Neuron (in vitro differentiated cells): ENCODE data around the gene RETREG3.

Experiments used
- H2AFZ ChIP-seq: one replicate; pipeline ENCODE4 v1.6.1; 2013; ENCODE audit warnings: low read depth, mild to moderate bottlenecking, inconsistent platforms, low read length, moderate library complexity
- H3K27me3 ChIP-seq: one replicate; pipeline ENCODE4 v1.6.1; 2013; ENCODE audit warnings: low read length; ENCODE audit not compliant: insufficient read depth
- H3K36me3 ChIP-seq: one replicate; pipeline ENCODE4 v1.6.1; 2013; ENCODE audit warnings: low read length; ENCODE audit not compliant: insufficient read depth
- H3K4me1 ChIP-seq: one replicate; pipeline ENCODE4 v1.6.1; 2013; ENCODE audit warnings: low read length; ENCODE audit not compliant: insufficient read depth
- H3K4me3 ChIP-seq: 2 replicates; pipeline ENCODE4 v1.5.1; 2013; ENCODE audit warnings: mild to moderate bottlenecking, low read length, moderate library complexity
- H3K9me3 ChIP-seq: one replicate; pipeline ENCODE4 v1.6.1; 2013; ENCODE audit warnings: low read length

The RETREG3 gene

DNA sequence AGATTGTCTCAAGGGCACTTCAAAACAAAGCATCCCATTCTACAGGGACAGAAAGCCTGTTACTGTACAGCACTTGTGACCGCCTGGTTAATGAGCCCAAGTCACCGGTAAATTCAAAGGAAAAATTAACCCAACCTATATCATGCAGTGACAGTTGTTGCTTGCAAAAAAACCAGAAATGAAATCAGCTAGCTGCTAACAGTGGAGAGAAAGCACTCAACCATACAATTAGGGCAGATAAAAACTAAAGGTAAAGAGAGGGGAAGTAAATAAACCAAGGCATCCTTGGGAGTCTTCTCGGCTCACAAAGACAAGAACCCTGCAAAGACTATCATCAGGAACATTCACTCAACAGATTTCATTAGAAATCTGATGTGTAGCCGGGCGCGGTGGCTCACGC is 5.9 kb downstream of the RETREG3 start:
- peaks cover 3% of the 10 kb centered on the region for H3K36me3 ChIP-seq
- peaks cover 15% of the 10 kb centered on the region for H3K4me1 ChIP-seq
- no peak overlapping the region for H2AFZ ChIP-seq
- no peak overlapping the region for H3K4me3 ChIP-seq
- no peaks in the 10 kb centered on the region for H3K27me3 ChIP-seq
- H3K9me3 ChIP-seq: no peaks in the 10 kb centered on the region

DNA sequence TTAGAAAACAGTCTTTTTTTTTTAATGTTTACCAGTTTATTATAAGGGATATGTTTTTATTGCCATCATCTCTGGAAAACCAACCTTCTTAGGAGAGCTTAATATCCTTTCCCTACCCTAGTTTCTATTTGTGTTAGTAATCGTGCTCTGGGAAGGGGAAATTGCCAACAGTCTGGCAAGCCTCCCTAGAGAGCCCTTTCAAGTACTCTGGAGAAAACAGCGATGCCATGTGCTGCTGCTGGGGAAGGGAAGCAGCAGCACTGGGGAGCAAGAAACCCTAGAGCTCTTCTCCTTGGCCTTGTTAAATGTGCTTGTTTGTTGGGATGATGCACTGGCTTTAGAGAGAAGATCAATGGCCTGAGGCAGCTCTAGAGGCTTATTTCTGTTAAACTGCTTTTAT is 10.3 kb downstream of the RETREG3 start:
- Histone ChIP-seq H3K36me3 (peaks cover 7% of the 10 kb centered on the region), H3K4me3 (no peak overlapping the region), H3K27me3 (no peaks in the 10 kb centered on the region), H3K4me1 (no peaks in the 10 kb centered on the region), H2AFZ (no peak overlapping the region), H3K9me3 (no peaks in the 10 kb centered on the region)

DNA sequence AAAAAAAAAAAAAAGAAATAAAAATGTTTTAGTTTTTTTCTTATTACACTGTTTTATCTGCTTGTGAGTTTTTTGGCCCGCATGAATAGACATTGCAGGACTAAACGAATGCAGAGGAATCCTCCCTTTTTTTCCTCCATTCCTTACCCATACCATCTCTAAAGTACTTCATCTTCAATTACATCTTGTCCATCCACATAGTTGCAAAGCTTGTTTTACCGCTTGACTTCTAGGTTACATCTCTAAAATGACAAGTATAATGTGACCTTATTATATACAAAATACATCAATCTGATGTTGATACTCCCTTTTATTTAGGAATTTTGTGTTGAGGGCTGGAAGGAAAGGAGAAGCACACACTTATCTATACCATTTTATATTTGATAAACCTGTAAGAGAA is 12.8 kb downstream of the RETREG3 start:
- Histone ChIP-seq H3K4me3 (no peak overlapping the region), H2AFZ (no peak overlapping the region), H3K4me1 (no peaks in the 10 kb centered on the region), H3K27me3 (no peaks in the 10 kb centered on the region), H3K9me3 (no peaks in the 10 kb centered on the region), H3K36me3 (peaks cover 16% of the 10 kb centered on the region)

DNA sequence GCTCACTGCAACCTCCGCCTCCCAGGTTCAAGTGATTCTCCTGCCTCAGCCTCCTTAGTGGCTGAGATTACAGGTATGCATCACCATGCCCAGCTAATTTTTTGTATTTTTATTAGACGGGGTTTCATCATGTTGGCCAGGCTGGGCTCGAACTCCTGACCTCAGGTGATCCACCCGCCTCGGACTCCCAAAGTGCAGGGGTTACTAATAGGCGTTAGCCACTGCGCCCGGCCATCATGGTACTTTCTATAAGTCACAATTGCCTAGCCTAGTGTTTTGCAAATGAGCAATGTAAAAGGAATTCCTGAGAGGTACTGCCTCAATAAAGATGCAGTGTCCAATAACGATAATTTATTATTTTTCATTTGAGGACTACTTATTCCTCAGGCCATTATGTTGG is 17.8 kb downstream of the RETREG3 start:
- no peaks in the 10 kb centered on the region for H3K9me3 ChIP-seq
- H3K27me3 ChIP-seq: no peaks in the 10 kb centered on the region
- no peak overlapping the region for H2AFZ ChIP-seq
- H3K4me3 ChIP-seq: no peak overlapping the region
- H3K4me1 ChIP-seq: no peaks in the 10 kb centered on the region
- H3K36me3 ChIP-seq: peaks cover 42% of the 10 kb centered on the region

DNA sequence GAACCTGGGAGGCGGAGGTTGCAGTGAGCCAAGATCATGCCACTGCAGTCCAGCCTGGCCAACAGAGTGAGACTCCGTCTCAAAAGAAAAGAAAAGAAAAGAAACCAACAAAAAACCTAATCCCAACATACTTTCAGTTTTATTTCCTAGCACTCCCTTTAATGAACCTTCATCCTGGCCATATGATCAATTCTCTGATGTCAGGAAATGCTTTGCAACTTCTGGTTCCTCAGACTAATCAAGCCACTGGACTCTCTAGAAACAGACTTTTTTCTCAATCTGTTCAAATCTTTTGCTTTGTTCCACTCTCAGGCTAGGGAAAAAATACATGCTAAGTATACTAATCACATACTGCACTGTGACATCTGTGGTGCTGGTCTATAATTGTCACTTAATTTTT is 18.3 kb downstream of the RETREG3 start:
- no peaks in the 10 kb centered on the region for H3K4me1 ChIP-seq
- no peaks in the 10 kb centered on the region for H3K9me3 ChIP-seq
- no peak overlapping the region for H3K4me3 ChIP-seq
- H3K36me3 ChIP-seq: peaks cover 46% of the 10 kb centered on the region
- no peak overlapping the region for H2AFZ ChIP-seq
- H3K27me3 ChIP-seq: no peaks in the 10 kb centered on the region

DNA sequence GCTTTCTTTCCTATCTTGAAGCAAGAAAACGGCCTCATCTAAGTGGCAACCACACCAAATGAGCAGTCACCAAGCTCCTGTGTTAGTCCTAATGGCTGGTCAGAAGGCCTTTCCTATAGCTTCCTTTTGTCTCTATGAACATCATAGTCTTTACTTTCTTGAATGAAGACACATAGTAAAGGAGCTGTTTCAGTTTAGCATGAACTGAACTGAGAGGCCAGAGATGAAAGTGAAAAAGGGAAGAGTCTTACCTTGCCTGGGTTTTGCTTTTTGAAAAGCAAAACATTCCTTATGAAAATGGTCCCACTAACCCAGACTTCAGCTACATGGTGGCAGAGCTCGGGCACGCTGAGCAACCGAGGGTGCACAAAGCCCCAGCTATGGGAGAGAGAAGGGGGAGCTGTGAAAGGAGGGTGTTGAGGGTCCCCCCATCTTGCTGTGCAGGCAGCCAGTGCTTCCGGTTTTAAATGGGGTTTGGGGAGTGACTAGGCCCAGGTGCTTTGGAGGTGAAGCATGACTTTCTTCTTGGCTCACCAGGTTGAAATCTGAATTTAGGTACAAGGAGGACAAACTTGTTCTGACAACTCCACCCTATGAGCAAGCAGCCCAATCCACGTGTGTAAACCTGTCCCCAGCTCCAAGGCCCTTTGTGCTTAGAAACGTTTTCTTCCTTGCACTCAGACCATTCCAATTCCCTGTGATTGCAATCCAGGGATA is 22.5 kb downstream of the RETREG3 start:
- Histone ChIP-seq H3K4me1 (no peaks in the 10 kb centered on the region), H3K9me3 (no peaks in the 10 kb centered on the region), H3K36me3 (peaks cover 75% of the 10 kb centered on the region), H3K4me3 (no peak overlapping the region), H2AFZ (no peak overlapping the region), H3K27me3 (no peaks in the 10 kb centered on the region)

DNA sequence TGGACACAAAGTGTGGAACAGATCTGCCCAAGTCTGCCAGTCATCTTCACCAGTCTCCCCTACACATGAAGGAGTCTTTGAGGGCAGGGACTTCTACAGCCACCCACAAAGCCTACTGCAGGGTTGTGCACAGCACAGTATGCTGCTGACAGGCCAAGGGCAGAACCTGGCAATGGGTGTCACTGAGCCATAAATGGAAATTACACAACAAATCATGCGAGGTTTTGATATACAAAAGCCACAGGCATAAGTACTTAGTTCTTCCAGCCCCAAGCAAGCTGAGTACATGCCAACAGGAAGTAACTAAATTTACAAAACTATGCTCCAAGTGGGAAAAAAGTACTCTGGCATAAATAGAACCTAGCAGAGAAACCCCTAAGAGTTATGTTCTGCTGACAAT is 23.8 kb downstream of the RETREG3 start:
- Histone ChIP-seq H2AFZ (no peak overlapping the region), H3K4me1 (no peaks in the 10 kb centered on the region), H3K36me3 (peaks cover 80% of the 10 kb centered on the region), H3K27me3 (no peaks in the 10 kb centered on the region), H3K4me3 (no peak overlapping the region), H3K9me3 (no peaks in the 10 kb centered on the region)

DNA sequence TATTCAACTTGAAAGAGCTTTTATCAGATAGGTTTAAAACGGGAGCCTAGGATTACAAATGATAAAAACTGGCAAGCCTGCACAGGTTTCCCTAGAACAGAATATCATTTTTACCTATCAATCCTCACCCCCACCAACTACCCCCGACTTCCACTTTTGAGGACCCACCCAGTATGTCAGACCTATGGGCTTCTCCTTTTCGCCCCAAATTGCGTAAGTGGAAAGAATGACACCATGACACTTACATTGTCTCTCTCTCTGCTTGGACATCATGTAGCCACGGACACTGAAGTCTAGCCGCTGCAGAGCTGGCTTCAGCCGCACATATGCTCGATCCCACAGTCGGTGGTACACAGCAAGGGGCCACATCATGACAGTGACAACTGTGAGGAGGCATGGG is 24.3 kb downstream of the RETREG3 start:
- Histone ChIP-seq H3K9me3 (no peaks in the 10 kb centered on the region), H3K4me3 (no peak overlapping the region), H3K27me3 (no peaks in the 10 kb centered on the region), H3K4me1 (no peaks in the 10 kb centered on the region), H3K36me3 (peaks cover 80% of the 10 kb centered on the region), H2AFZ (no peak overlapping the region)

DNA sequence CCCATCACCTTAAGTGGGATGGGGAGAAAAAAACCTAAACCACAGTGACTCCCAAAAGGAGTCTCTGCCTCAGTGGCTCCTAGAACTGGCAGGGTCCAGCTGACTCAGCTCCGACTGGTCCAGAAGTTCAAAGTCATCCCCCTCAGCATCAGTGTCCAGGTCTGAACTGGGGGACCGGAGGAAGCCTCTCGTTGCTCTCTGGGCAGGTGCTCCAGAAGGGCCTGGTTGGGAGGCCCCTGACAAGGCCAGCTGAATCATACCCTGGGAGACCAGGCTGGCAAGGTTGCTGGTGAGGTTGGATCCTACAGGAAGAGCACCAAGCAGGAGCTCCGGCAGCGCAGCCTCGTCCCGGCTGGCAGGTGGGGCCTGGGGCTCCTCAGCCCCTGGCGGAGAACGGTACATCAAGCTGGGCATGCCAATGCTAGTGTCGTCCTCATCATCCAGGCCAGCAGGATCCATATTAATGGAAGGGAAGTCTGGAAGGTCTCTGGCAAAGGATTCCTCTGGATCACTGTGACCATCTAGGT is 27.4 kb downstream of the RETREG3 start:
- Histone ChIP-seq H3K4me1 (peaks cover 10% of the 10 kb centered on the region), H3K36me3 (peaks cover 65% of the 10 kb centered on the region), H3K9me3 (no peaks in the 10 kb centered on the region), H3K27me3 (no peaks in the 10 kb centered on the region), H3K4me3 (no peak overlapping the region), H2AFZ (no peak overlapping the region)

DNA sequence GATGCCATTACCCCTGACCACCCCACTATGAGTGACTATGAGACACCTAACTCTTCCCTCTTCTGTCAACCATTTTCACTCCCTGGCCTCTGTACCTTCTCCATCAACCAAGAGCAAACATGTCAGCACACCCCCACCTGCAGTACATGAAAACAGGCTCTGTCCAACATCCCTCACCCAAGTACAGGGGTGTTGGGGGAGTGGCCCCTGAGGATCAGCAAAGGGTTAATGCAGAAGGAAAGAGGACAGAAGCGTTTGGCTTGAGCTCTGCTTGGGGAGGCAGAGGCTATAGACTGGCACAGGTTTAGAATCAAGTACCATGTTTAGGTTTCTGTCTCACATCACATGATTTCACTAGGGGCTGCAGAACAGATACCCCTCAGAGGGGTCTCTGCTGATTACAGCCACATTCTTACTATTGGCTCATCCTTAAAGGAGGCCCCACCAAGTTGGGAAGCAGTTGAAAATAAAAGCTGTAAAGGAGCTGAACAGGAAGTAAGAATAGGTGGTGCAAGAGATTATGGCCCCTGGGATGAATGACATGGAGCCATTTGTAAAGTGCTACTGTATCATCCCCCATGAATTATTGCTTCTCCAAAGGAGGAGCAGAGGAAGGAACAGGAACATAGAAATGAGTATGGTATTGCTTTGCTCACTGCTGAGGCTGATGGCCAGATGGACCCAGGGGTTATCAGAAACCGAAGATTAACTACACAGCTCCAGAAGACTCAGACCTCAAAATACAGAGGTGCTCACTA is 29.2 kb downstream of the RETREG3 start:
- H3K4me3 ChIP-seq: no peak overlapping the region
- peaks cover 23% of the 10 kb centered on the region for H3K4me1 ChIP-seq
- peaks cover 60% of the 10 kb centered on the region for H3K36me3 ChIP-seq
- no peak overlapping the region for H2AFZ ChIP-seq
- no peaks in the 10 kb centered on the region for H3K27me3 ChIP-seq
- no peaks in the 10 kb centered on the region for H3K9me3 ChIP-seq

DNA sequence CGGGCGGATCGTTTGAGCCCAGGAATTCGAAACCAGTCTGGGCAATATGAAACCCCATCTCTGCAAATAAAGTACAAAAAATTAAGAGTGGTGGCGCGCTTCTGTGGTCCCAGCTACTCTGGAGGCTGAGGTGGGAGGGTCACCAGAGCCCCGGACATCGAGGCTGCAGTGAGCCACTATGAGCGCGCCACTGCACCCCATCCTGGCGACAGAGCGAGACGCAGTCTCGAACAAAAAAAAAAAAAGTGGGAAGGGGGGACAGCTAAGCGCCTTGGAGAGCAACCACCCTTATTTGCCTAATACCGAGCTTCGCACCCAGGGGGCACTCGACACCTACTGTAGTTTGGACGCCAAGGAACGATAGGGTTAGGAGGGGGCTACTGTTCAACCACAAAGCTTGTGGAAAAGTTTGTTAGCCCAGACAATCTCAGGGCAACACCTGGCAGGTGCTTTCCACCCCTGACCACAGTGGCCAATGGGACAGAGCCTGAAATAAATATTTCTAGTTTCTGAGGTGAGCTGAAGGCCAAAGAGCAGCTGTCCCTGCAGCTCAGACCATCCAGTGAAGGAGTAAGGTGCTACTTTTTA is 30.8 kb downstream of the RETREG3 start:
- Histone ChIP-seq H3K36me3 (peaks cover 64% of the 10 kb centered on the region), H3K4me1 (peaks cover 23% of the 10 kb centered on the region), H3K27me3 (no peaks in the 10 kb centered on the region), H2AFZ (peak overlapping the region; percentile 74), H3K4me3 (peak overlapping the region; percentile 83), H3K9me3 (no peaks in the 10 kb centered on the region)

DNA sequence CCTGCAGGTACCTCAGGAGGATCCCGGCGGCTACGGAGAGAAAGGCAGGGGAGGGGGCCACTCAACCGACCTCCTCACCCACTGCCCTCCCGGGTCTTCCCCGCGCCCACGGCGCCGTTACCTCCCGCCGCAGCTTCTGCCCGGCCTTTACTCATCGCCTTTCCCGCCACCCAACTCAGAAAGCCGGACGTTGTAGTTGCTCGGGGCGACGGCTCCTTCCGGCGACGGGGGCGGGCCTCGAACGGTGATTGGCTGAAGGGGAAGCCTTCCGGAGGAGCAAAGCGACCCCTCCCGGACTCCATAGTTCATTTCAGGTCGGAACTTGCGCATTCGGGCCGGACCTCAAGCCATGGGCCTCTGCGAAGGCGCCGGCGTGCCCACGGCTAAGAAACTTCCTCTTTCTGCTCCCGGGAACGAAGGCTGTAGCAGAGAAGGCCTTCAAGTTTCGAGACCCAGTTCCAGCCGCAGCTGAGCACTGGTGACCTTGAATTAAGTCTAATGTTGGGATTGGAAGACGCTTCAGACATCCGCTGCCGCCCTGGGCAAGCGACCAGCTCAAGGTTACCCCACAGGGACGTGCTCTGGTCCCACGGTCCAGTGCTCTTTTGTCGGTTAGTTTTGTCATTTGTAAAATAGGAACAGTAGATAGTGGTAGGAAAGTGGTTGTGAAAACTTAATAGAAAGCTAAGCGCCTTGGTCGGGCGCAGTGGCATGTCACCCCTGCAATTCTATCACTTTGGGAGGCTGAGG is 31.5 kb downstream of the RETREG3 start, which contains the start of gene PSMC3IP:
Gene PSMC3IP (minus strand): TSS at position 198 of the 750 bp plus-strand sequence. CDS start 43 bp downstream, at position 155.
- Histone ChIP-seq H2AFZ (peak within 1 kb of the TSS; percentile 74), H3K4me3 (peak within 1 kb of the TSS; percentile 83), H3K36me3 (peaks cover 64% of the 10 kb centered on the region), H3K27me3 (no peaks in the 10 kb centered on the region), H3K4me1 (peaks cover 23% of the 10 kb centered on the region), H3K9me3 (no peaks in the 10 kb centered on the region)
